PC-3 (cell line): Measurements from ENCODE around the gene VWA8.

Experiments
- CTCF ChIP-seq: fragments of 300-600 bp; sonication (generic); conservative IDR thresholded peaks from 2 replicates; pipeline ENCODE4 v1.5.1; 2017; ENCODE audit warnings: antibody characterized with exemption, low read depth, mild to moderate bottlenecking, low read length
- EZH2 ChIP-seq: fragments of 300-600 bp; sonication (generic); IDR thresholded peaks from one replicate; pipeline ENCODE4 v1.6.1; 2017; ENCODE audit warnings: antibody characterized with exemption, mild to moderate bottlenecking, low read length; ENCODE audit not compliant: unreplicated experiment
- EZH2phosphoT487 ChIP-seq: fragments of 300-600 bp; sonication (generic); IDR thresholded peaks from 2 replicates; pipeline ENCODE4 v1.6.1; 2018; ENCODE audit warnings: mild to moderate bottlenecking, antibody characterized with exemption, low read length, borderline replicate concordance

GRCh38 chr13:41811588-41812021, 149.3 kb downstream of the VWA8 start:
- TF ChIP-seq CTCF: no peak
- no peak for TF ChIP-seq EZH2phosphoT487
- TF ChIP-seq EZH2: no peak
